ENCODE results near the gene FBLL1.
"Not testable (repeated sequence)": the region's sequence is repeated elsewhere in the genome, so short reads cannot be mapped to it uniquely, and the experiment has no call there.

Gene FBLL1

GRCh38 chr5:168530621-168531150, 1.6 kb downstream of the FBLL1 start:
- H3K4me3 ChIP-seq (ENCODE audit: low read length), result no peak overlapping the region
- TF ChIP-seq CTCF (conservative IDR thresholded peaks at IDR 0.05; ENCODE audit: low read length), result no peak
- DNase-seq (ENCODE audit: low read depth), result no peak

- no peak for TF ChIP-seq CTCF (conservative IDR thresholded peaks at IDR 0.05; ENCODE audit: low read length)
- no peak for DNase-seq (ENCODE audit: low read depth)
These were observed 2.1 kb downstream of the FBLL1 start for GRCh38 chr5:168531191-168531590.

GRCh38 chr5:168531987-168532864, 3.1 kb downstream of the FBLL1 start:
- no peak for DNase-seq (ENCODE audit: low read depth)
- no peak overlapping the region for H3K4me3 ChIP-seq (ENCODE audit: low read length)
- TF ChIP-seq CTCF (conservative IDR thresholded peaks at IDR 0.05; ENCODE audit: low read length), result no peak

More at GRCh38 chr5:168531191-168531590, 2.1 kb downstream of the FBLL1 start:
- no peak overlapping the region for H3K4me3 ChIP-seq (ENCODE audit: low read length)

GRCh38 chr5:168534351-168534750, 5.2 kb downstream of the FBLL1 start:
- DNase-seq (ENCODE audit: low read depth), result not testable (repeated sequence)

GRCh38 chr5:168537176-168537575, 8.1 kb downstream of the FBLL1 start:
- TF ChIP-seq CTCF (conservative IDR thresholded peaks at IDR 0.05; ENCODE audit: low read length), result no peak
- DNase-seq (ENCODE audit: low read depth), result no peak
- H3K4me3 ChIP-seq (ENCODE audit: low read length), result no peak overlapping the region

More at GRCh38 chr5:168534351-168534750, 5.2 kb downstream of the FBLL1 start:
- not testable (repeated sequence) for H3K4me3 ChIP-seq (ENCODE audit: low read length)

- DNase-seq (ENCODE audit: low read depth), result no peak
- TF ChIP-seq CTCF (conservative IDR thresholded peaks at IDR 0.05; ENCODE audit: low read length), result no peak
- H3K4me3 ChIP-seq (ENCODE audit: low read length), result no peak overlapping the region
These were observed 20.4 kb downstream of the FBLL1 start for GRCh38 chr5:168549554-168549953.

GRCh38 chr5:168550656-168551055, 21.6 kb downstream of the FBLL1 start:
- H3K4me3 ChIP-seq (ENCODE audit: low read length), result no peak overlapping the region
- TF ChIP-seq CTCF (conservative IDR thresholded peaks at IDR 0.05; ENCODE audit: low read length), result no peak
- no peak for DNase-seq (ENCODE audit: low read depth)
